Stimulated activated CD8-positive, alpha-beta memory T cell treated with anti-CD3 and anti-CD28 coated beads, Interleukin-7, amount 100 ng/mL, for 48 hours (primary cell): ENCODE data around the gene ATL3.
"Not testable (repeated sequence)": the region's sequence is repeated elsewhere in the genome, so short reads cannot be mapped to it uniquely, and the experiment has no call there.

Experiments used
- DNase-seq, 2 donors: peaks; one replicate each; pipeline ENCODE4 v3.0.0-alpha.2; 2020; ENCODE audit warnings: low read depth in 1 of 2; ENCODE audit errors: extremely low read depth in 1 of 2

Gene ATL3

GRCh38 chr11:63590024-63590788, 81.0 kb downstream of the ATL3 start:
- no peak for DNase-seq

GRCh38 chr11:63589000-63589399, 82.2 kb downstream of the ATL3 start:
- no peak for DNase-seq

DNA sequence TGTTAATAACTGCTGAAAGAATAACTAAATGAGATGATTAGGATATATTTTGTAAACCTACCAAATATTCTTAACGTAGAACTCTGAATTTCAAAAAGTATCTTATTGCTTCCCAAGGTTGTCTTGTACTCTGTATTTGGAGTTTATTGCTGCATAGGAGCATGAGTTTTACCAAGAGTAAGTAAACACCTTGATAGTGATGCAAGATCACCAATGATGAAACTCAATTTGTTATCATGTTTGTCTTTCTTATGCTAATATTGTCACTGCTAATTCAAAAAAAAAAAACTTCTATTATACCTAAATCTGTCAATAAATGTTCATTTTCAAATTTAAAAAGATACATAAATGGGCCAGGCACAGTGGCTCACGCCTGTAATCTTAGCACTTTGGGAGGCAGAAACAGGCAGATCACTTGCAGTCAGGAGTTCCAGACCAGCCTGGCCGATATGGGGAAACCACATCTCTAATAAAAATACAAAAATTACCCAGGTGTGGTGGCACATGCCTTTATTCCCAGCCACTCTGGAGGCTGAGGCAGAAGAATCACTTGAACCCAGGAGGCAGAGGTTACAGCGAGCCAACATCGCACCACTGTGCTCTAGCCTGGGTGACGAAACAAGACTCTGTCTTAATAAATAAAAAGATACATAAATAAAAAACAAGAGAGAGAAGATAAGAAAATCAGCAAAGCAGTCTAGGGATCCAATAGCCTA, 84.6 kb downstream of the ATL3 start:
- no peak for DNase-seq

DNA sequence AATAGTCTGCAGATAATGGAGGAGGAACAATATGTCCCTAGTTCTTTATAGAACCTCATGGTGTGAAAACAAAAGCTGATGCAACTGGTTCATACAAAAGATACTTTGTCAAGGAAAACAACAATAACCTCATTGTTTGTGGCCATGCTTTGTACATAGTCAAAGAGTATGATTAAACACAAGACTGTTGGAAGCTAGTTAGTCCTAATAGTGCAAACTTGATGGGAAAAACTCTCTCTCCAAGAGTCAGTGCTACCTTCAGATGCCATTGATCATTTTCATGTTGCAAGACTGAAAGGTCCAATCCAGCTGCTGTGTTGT, 87.9 kb downstream of the ATL3 start:
- no peak for DNase-seq

GRCh38 chr11:63581224-63581623, 90.0 kb downstream of the ATL3 start:
- not testable (repeated sequence) for DNase-seq

DNA sequence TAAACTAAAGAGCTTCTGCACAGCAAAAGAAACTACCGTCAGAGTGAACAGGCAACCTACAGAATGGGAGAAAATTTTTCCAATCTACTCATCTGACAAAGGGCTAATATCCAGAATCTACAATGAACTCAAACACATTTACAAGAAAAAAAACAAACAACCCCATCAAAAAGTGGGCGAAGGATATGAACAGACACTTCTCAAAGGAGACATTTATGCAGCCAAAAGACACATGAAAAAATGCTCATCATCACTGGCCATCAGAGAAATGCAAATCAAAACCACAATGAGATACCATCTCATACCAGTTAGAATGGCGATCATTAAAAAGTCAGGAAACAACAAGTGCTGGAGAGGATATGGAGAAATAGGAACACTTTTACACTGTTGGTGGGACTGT, 92.3 kb downstream of the ATL3 start:
- DNase-seq: not testable (repeated sequence)

DNA sequence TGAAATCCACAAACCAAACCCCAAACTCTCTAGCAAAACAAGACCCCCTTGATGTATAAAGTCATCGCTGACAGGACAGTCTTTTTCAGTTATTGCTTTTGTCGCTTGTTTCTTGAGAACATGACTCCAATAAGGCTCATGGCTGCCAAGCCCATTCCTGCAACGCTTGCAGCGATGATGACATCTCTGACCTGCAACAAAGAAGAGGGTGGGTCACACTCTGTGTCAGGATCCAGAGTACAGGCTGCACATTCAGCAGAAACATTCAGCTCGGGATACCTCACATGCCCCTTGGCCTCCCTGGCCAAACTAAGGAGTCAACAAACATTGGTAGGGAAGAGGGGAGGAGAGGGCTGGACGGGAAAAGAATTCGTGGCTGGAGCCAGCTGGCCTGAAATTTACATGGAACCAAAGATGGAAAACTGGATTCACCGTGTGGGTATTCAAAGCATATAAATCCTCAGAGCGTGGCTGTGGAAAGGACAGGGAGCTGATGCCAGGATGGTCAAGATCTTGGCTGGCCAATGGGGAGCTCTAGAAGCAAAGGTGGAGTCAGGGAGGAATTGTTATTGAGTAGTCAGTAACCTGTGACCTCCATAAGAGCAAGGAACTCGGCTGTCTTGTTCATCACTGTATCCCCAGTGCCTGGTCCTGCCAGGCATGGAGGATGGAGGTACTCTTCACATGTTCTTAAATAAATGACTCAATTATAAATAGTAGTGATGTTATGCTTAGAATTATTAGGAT, 96.1 kb downstream of the ATL3 start:
- no peak for DNase-seq
